GM18511 (cell line): ENCODE measurements around the gene IMP3.
"Not testable (repeated sequence)": the region's sequence is repeated elsewhere in the genome, so short reads cannot be mapped to it uniquely, and the experiment has no call there.

Experiments used
- ATAC-seq: cut with Tn5 transposase; IDR thresholded peaks from one replicate; pipeline ENCODE4 v1.9.1; 2021; ENCODE audit warnings: mild to moderate bottlenecking, moderate library complexity; ENCODE audit not compliant: unreplicated experiment

The IMP3 gene

DNA sequence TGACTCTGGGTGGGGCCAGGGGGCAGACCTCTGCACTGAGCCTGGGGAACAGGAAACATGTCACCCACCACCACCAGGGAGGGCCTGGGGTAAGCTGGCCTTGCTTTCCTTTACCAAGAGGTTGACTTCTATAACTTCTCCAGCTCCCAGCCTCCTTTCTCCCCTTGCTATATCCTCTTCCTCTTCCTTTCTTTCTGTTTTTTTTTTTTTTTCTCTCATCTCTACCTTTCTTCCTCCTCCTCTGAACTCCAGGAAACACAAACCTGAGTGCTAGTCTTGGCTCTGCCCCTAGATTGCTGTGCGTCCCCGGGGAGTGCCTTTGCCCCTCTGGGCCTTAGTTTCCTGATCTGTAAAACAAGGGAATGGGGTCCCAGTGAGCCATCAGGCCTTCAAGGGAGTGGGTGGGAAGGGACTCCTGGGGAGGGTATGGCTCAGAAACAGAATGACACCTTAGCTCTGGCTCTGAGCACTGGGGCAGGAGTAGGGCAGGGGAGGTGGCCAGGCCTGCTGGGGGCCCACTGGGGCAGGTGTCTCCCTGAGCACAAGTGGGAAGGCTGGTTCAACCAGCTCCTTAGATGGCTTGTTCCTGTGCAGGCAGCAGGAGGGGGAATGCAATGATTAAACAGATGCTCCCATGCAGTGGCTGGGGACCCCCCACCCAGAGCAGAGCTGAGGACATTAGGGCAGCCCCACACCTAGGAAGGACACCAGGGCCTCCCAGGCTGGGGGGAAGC lies 12.0 kb upstream of the IMP3 start:
- no peak for ATAC-seq

DNA sequence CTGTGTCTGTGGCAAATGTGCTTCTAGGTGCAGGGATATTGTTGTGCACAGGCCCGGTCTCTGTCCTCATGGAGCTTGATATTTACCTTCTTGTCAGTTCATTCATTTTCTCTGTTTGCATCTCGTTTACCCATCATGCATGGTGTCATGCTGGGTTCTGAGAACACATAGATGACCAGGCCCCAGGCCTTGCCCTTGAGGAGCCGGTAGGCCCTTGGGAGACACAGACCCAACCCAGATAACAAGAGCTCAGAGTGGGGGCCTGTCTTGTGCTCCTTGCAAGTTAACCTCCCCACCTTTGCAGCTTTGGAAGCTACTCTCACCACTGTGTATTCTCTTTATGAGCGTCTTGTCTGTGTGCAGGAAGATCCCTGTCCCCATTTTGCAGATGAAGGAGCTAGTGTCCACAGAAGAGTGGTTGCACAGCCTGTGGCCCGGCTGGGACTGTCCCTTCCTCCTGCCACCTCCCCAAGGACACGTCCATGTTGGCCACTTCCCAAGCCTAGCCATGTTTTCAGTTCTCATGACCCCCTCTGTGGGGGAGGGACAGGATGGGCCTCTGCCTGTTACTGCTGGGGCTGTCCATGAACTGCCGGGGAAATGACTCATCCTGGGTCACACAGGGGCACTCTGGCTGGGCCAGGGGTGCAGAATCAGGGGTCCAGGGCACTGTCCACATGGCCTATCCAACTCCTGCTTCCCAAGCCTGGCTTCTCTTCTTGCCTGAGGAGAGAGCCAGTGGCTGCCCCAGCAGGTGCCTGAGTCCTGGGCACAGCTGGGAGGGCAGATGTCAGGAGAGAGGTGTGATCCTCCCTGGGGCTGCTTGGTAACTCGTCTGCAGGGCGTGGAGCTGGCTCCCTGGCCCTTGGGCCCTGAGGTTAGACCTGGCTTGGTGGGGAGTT lies 11.1 kb upstream of the IMP3 start:
- no peak for ATAC-seq

DNA sequence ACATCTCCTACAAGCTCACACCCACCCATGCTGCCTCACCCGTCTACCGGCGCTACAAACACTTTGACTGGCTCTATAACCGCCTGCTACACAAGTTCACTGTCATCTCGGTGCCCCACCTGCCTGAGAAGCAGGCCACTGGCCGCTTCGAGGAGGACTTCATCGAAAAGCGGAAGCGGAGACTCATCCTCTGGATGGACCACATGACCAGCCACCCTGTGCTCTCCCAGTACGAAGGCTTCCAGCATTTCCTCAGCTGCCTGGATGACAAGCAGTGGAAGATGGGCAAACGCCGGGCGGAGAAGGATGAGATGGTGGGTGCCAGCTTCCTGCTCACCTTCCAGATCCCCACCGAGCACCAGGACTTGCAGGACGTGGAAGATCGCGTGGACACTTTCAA lies 9.8 kb upstream of the IMP3 start:
- ATAC-seq, result no peak

DNA sequence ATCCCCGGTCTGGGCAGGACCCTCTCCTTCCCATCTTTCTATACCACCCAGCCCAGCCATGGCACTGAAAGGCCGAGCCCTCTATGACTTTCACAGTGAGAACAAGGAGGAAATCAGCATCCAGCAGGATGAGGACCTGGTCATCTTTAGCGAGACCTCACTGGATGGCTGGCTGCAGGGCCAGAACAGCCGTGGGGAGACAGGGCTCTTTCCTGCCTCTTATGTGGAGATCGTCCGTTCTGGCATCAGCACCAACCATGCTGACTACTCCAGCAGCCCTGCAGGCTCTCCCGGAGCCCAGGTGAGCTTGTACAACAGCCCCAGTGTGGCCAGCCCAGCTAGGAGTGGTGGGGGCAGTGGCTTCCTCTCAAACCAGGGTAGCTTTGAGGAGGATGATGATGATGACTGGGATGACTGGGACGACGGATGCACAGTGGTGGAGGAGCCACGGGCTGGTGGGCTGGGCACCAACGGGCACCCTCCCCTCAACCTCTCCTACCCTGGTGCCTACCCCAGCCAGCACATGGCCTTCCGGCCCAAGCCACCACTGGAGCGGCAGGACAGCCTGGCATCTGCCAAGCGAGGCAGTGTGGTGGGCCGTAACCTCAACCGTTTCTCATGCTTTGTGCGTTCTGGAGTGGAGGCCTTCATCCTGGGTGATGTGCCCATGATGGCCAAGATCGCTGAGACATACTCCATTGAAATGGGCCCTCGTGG lies 9.2 kb upstream of the IMP3 start:
- no peak for ATAC-seq

DNA sequence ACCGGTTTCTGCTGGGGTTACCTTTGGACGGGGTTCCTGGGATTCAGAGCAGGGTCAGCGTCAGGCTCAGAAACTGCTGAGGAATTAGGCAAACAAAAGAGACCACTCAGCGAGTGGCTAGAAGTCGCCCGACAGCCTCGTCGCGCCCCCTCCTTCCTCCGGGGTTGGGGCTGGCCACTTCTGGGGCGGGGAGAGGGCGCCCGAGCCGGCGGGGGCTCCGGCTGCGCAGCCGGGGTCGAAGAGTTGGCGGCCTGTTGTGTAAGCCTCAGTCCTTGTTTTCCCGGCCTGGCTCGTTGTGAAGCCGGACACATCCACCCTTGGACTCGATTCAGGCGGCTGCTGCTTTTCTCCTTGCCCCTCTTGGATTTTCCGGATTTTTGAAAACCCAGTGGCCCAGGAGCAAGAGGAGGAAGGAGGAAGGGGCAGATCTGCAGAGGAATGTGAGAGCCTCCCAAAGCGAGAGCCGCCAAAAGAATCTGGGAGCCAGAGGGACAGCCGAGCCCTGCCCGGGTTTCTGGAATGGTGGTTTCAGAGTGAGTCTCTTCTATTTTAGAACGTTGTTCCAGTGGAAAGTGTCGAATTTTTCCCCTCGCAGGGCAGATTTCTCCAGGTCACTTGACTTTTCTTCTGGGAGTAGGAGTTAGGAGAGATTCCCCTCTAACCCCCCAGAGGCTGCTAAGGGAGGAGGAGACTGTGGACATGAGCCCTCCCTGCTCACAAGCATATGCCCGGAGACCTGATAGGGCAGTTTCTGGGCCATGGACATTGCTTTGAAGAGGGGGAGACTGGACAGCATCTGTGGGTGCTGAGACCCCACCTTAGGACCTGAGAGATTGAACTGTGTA lies 8.4 kb upstream of the IMP3 start:
- no peak for ATAC-seq

DNA sequence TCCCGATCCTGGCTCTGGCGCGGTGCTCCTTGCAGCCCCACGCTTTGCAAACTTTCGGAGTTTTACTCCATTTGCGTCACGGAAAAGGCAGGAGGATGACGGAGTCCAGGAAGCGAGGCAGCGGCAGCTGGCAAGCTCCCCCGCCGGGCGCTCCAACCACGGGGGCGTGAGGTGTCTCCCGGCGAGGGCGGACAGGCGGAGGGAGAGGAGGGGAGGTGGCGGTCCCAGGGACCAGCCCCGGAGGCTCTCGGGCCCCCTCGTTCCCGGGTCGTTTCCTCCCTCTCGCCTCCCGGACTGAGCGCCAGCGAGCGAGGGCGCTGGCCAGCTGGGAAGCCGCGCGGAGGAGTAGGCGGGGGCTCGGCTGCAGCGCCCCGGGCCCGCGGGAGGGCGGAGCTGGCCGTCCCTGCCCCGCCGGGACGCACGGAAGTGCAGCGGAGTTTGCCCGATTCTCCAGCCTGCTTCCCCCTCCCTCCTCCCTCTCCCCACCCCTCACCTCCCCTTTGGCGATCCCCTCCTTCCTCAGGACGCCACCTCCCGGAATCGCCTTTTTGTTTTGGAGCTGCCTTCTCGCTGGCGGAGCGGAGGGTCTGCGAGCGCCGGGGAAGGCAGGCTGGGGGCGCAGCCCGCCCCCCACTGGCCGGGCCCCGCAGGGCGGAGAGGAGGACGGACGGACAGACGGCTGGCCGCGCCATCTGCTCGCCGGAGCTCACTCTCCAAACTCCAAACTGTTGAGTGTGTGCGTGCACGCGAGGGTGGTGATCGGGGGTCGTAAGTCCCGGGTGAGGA lies 7.5 kb upstream of the IMP3 start, which contains the start of gene SNX33:
SNX33 (plus strand) TSS at position 543 of the 786 bp plus-strand sequence. CDS start 1,191 bp downstream, outside the sequence.
- no peak for ATAC-seq

DNA sequence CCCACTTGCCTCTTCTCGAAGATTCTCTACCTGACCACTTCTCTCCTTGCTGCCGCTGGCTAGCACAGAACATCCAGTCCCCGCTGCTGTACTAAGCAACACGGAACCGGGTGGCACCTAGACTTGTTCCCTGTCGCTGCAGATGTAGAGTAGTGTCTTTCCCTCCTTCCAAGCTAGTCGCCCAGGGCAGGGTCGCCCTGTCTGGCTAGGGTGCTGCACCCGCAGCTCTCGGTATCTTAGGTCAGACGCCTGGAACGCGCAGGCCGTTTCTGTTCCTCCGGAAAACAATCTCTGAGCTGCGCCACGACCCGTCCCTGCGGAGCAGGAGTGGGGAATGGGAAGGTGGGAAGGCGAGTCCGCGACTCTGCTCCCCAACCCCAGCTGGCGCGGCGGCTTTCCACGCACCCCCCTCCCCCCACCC lies 6.9 kb upstream of the IMP3 start:
- no peak for ATAC-seq

DNA sequence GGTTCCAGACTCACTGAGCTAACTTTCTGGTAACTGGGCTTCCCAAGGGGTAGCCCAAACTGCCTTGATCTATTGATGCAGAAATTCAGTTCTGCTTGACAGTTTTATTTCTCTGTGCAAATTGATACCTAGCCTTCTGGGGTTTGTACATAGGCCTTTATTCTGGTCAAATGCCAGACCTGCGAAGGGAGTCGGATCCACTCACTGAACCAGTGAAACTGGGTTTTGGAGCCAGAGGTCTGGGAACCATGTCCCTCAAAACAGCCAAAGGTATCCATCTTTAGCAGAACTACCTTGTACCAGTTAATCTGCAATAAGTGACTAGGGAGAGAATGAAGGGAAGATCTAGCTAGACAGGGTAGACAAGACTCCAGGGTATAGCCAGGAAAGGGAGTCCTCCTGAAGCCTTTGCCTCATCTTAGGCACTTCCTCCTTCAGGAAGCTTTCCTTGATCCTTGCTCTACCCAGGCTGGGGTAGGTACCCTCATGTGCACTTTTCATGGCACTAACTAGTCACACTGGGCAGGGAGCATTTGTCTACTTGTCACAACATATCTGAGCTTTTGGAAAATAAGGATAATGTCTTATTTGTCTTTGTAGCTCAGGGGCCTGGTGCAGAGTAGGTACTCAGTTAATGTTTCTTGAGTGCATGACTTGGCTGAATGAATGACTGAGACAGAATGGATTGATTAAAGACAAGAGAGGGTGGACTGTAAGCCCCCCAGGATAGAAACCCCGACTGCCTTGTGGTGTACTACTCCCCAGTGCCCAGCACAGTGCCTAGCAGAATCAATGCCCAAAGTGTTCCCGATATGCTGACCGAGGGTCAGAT lies 6.3 kb upstream of the IMP3 start:
- ATAC-seq, result no peak

DNA sequence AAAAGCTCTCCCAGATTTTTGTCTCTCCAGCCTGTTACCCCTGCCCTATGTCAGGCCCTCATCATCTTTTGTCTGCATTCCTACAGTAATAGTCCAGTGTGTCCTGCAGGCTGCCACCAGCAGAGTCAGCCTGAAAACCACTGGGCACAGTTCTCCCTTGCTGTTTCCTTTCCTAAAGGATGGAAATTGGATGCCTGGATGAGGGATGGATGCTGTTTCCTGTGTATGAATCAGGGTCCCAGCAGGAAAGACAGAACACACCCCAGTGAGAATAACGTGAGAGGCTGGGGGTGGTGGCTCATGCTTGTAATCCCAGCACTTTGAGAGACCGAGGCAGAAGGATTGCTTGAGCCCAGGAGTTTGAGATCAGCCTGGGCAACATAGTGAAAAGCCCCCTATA lies 4.4 kb upstream of the IMP3 start:
- no peak for ATAC-seq

DNA sequence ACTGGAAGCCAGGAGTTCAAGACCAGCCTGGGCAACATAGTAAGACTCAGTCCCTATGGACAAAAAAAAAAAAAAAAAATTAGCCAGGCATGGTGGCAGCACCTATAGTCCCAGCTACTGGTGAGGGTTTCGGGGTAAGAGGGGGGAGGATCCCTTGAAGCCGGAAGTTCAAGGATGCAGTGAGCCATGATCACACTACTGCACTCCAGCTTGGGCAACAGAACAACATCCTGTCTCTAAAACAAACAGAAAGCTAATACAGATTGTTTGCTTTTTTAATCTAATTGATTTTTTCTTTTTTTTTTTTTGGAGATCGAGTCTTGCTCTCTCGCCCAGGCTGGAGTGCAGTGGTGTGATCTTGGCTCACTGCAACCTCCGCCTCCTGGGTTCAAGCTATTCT lies 1.6 kb upstream of the IMP3 start:
- ATAC-seq, result no peak

DNA sequence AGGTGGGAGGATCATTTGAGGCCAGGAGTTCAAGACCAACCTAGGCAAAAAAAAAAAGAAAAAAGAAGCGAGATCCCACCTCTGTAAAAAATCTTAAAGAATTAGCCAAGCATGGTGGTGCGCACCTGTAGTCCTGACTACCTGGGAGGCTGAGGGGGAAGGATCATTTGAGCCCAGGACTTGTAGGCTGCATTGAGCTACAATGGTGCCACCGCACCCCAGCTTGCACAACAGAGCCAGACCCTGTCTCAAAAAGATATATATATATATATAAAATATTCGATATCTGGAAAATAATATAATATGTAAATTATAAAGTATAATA lies 1.1 kb upstream of the IMP3 start:
- ATAC-seq, result no peak

DNA sequence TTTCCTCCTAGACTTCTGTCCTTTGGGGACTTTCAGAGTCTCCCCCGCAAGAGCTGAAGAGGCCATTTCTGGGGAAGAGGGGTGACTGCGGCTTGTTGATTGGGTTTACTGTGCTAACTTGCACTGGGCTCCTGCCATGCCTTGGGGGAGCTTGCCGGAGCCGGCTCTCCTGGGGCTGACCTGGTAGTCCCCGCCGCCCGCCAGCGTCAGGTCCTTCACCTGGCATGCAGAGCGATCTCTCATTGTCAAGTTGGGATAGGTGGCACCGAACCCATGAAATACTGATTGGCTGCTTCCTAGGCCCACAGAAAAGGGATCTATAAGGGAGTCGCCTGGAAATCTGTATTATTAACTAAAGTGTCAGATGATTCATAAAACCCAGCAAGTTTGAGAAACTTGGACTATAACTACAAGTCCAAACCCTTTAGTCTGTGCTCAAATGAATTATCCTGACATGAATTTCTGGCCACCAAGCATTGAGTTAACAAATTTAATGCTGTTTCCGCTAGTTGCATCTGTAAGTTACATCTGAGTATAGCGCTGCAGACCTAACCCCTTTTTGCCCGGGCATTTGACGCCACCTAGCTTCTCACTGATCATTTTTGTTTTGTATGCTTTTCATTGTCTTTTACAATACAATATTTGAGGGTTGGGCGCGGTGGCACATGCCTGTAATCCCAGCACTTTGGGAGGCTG lies 607 bp upstream of the IMP3 start:
- ATAC-seq, result peak; percentile 39

DNA sequence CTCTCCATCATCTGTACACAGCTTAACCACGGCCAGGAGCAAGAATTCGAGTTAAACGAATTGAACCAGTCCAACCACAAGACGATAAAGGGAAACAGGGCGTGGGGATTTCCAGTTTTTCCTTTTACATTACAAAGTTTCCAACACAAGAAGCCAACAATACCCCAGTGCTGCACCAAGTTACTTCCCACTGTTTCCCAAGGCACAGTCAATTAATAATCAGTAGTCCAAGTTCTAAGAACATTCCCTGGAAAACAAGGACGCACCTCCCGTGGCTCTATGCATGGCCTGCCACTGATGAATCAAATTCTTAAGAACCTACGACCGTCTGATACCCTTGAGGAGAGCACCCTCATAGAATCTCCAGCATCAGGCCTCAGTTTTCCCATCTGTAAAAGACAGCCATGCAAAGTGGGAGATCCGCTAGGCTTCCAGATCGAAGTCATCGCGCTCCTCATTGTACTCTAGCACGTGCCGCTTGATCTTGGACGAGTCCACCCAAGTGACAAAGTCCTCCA lies 774 bp downstream of the IMP3 start:
- ATAC-seq, result no peak

DNA sequence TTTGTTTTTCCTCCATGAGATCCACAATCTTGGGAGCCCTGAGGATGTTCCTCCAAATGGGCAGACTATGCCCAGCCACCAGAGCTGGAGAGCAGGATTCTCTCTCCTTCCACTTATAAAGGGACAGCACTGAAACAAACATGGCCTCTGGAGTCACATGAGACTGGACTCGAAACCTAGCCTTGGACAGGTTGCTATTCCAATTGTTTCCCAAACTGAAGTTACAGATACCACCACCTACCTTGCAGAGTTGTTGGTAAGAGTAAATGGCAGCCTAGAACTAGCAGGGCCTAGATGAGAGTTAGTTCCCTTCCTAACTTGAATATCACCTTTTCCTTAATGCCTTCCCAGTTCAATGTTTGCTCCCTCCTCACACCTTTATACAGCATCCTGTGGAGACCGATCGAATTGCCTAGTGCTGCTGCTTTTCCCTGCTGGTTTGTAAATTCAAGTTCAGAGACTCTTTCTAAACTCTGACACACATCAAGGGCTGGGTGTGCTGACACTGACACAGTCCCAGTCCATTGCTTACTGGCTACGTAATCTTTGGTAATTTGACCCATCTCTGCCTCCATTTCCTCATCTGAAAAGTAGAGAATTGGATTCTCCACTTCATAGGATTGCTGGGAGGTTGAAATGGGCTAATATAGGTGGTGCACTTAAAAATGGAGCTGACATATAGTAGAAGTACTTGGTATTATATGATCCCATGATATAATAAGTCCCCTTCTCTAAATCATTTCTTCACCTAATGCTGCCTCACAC lies 2.6 kb downstream of the IMP3 start:
- ATAC-seq, result no peak

DNA sequence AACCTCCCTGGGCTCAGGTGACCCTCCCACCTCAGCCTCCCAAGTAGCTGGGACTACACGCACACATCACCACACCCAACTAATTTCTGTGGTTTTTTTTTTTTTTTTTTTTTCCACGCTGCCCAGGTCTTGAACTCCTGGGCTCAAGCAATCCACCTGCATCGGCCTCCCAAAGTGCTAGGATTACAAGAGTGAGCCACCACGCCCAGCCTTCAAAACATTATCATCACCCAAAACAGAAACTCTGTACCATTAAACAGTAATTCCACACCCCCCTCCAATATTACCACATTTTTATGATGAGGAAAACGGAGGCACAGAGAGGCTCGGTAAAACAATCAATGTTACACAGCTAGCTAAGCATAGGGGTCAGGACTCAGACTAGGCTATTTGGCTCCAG lies 4.0 kb downstream of the IMP3 start:
- no peak for ATAC-seq

DNA sequence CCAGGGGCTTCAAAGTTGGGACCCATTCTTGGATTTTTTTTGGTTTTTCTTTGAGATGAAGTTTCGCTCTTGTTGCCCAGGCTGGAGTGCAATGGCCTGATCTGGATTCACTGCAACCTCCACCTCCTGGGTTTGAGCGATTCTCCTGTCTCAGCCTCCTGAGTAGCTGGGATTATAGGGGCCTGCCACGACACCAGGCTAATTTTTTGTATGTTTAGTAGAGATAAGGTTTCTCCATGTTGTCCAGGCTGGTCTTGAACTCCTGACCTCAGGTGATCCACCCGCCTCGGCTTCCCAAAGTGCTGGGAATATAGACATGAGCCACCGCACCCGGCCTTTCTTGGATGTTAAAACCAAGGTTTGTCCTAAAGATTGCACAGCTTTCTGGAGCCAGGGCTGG lies 6.1 kb downstream of the IMP3 start:
- not testable (repeated sequence) for ATAC-seq

DNA sequence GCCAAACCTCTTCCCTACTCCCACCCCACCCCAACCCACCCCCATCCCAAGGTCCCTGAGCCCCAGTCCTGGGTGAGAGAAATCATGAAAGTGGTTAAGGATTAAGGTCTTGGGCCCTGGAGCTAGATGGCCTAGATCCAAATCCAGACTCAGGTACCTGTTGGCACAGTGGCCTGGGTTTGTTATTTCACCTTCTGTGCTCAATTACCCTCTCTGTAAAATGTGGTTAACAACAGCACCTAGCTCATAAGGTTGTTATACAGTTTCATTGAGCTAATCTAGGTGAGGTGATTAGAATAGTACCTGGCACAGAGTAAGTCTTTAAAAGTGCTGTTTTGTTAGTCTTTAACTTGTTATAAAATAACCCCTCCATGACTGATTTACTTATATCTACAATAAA lies 8.1 kb downstream of the IMP3 start:
- no peak for ATAC-seq
